Measurements from ENCODE around the gene SZT2.

SZT2 gene

GRCh38 chr1:43492826-43493225 lies 103.1 kb downstream of the SZT2 start:
- TF ChIP-seq TOX (CRISPR knock-in tag; IDR thresholded peaks at IDR 0.05; ENCODE audit: borderline replicate concordance) = no peak
- no peak for TF ChIP-seq ZFP3 (CRISPR knock-in tag; IDR thresholded peaks at IDR 0.05)
- TF ChIP-seq CSDC2 (CRISPR knock-in tag; IDR thresholded peaks at IDR 0.05) = no peak
- no peak for TF ChIP-seq ZNF8 (CRISPR knock-in tag; IDR thresholded peaks at IDR 0.05)
- TF ChIP-seq, protein P1, sequence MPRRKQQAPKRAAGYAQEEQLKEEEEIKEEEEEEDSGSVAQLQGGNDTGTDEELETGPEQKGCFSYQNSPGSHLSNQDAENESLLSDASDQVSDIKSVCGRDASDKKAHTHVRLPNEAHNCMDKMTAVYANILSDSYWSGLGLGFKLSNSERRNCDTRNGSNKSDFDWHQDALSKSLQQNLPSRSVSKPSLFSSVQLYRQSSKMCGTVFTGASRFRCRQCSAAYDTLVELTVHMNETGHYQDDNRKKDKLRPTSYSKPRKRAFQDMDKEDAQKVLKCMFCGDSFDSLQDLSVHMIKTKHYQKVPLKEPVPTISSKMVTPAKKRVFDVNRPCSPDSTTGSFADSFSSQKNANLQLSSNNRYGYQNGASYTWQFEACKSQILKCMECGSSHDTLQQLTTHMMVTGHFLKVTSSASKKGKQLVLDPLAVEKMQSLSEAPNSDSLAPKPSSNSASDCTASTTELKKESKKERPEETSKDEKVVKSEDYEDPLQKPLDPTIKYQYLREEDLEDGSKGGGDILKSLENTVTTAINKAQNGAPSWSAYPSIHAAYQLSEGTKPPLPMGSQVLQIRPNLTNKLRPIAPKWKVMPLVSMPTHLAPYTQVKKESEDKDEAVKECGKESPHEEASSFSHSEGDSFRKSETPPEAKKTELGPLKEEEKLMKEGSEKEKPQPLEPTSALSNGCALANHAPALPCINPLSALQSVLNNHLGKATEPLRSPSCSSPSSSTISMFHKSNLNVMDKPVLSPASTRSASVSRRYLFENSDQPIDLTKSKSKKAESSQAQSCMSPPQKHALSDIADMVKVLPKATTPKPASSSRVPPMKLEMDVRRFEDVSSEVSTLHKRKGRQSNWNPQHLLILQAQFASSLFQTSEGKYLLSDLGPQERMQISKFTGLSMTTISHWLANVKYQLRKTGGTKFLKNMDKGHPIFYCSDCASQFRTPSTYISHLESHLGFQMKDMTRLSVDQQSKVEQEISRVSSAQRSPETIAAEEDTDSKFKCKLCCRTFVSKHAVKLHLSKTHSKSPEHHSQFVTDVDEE (CRISPR knock-in tag; IDR thresholded peaks at IDR 0.05) = no peak
- TF ChIP-seq ESRRG (CRISPR knock-in tag; IDR thresholded peaks at IDR 0.05) = no peak
- TF ChIP-seq PPARA (CRISPR knock-in tag; IDR thresholded peaks at IDR 0.05; ENCODE audit: borderline replicate concordance) = no peak
- no peak for ATAC-seq

GRCh38 chr1:43493661-43494450 lies 104.2 kb downstream of the SZT2 start:
- ATAC-seq = no peak

GRCh38 chr1:43495204-43495603 lies 105.5 kb downstream of the SZT2 start:
- TF ChIP-seq, protein P1 (CRISPR knock-in tag; IDR thresholded peaks at IDR 0.05) = no peak
- TF ChIP-seq BACH2 (CRISPR knock-in tag; IDR thresholded peaks at IDR 0.05; ENCODE audit: borderline replicate concordance) (no peak), ZNF70 (CRISPR knock-in tag; IDR thresholded peaks at IDR 0.05) (no peak), ARNTL (CRISPR knock-in tag; IDR thresholded peaks at IDR 0.05; ENCODE audit: borderline replicate concordance, low read depth) (no peak), CSDC2 (CRISPR knock-in tag; IDR thresholded peaks at IDR 0.05) (no peak), ISL1 (CRISPR knock-in tag; IDR thresholded peaks at IDR 0.05) (no peak), ZNF8 (CRISPR knock-in tag; IDR thresholded peaks at IDR 0.05) (no peak), ESRRG (CRISPR knock-in tag; IDR thresholded peaks at IDR 0.05) (no peak), POU6F1 (CRISPR knock-in tag; IDR thresholded peaks at IDR 0.05; ENCODE audit: borderline replicate concordance, low read depth) (no peak), ZFP3 (CRISPR knock-in tag; IDR thresholded peaks at IDR 0.05) (no peak), RARB (CRISPR knock-in tag; IDR thresholded peaks at IDR 0.05) (no peak), ZNF565 (CRISPR knock-in tag; conservative IDR thresholded peaks at IDR 0.05; ENCODE audit: low read depth) (no peak), OSR1 (CRISPR knock-in tag; IDR thresholded peaks at IDR 0.05) (no peak), GLIS3 (CRISPR knock-in tag; IDR thresholded peaks at IDR 0.05) (no peak)
- no peak for ATAC-seq

More at GRCh38 chr1:43493661-43494450, 104.2 kb downstream of the SZT2 start:
- TF ChIP-seq, protein P2, sequence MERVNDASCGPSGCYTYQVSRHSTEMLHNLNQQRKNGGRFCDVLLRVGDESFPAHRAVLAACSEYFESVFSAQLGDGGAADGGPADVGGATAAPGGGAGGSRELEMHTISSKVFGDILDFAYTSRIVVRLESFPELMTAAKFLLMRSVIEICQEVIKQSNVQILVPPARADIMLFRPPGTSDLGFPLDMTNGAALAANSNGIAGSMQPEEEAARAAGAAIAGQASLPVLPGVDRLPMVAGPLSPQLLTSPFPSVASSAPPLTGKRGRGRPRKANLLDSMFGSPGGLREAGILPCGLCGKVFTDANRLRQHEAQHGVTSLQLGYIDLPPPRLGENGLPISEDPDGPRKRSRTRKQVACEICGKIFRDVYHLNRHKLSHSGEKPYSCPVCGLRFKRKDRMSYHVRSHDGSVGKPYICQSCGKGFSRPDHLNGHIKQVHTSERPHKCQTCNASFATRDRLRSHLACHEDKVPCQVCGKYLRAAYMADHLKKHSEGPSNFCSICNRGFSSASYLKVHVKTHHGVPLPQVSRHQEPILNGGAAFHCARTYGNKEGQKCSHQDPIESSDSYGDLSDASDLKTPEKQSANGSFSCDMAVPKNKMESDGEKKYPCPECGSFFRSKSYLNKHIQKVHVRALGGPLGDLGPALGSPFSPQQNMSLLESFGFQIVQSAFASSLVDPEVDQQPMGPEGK (CRISPR knock-in tag; IDR thresholded peaks at IDR 0.05; ENCODE audit: borderline replicate concordance) = no peak
- TF ChIP-seq RARB (CRISPR knock-in tag; IDR thresholded peaks at IDR 0.05) = no peak
- no peak for TF ChIP-seq ESRRG (CRISPR knock-in tag; IDR thresholded peaks at IDR 0.05)

DNA sequence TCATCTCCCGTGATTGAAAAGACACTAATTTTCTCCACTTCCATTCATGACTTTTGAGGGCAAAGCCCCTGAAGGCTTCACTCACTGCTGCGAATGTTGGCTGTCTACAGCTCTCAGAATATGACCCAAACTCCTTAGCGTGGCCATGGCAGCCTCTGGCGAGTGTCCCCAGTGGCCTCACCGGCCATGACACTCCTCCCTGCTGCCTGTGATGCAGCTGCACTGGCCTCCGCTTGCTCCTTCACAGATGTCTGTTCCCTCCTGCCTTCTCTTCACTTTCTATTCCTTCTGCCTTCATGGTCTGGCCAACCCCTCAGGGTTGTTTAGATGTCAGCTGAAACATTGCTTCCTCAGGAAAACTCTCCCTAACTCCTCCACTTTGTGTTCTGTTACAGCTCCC lies 110.2 kb downstream of the SZT2 start:
- no peak; the same call in 2 of the 3 replicates for ATAC-seq
- no peak for TF ChIP-seq PPARA (CRISPR knock-in tag; IDR thresholded peaks at IDR 0.05; ENCODE audit: borderline replicate concordance)
- no peak for TF ChIP-seq ARNTL (CRISPR knock-in tag; IDR thresholded peaks at IDR 0.05; ENCODE audit: borderline replicate concordance, low read depth)
- TF ChIP-seq, protein P2 (CRISPR knock-in tag; IDR thresholded peaks at IDR 0.05; ENCODE audit: borderline replicate concordance) = no peak
- TF ChIP-seq, protein P1 (CRISPR knock-in tag; IDR thresholded peaks at IDR 0.05) = no peak
- TF ChIP-seq ISL1 (CRISPR knock-in tag; IDR thresholded peaks at IDR 0.05) = no peak
- no peak for TF ChIP-seq SNAI2 (CRISPR knock-in tag; IDR thresholded peaks at IDR 0.05)
- no peak for TF ChIP-seq ZNF70 (CRISPR knock-in tag; IDR thresholded peaks at IDR 0.05)
